ENCODE measurements around the gene TMTC2.

The TMTC2 gene

DNA sequence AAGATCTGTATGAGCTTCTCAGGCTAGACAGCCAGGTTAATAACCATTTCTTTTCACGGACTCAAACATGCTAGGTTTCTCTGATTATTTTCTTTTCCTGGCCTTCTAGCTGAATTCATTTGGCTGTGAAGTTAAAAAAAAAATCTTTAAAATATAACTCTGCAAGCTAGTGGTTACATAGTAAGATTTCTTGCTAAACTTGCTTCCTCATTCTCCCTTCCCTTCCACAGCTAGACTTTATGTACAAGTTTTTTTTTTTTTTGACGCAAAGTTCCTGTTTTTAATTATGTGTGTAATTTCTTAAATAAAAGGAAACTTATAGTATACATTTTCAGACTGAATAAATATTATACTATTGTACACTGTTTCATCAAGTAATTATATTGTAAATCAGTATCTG, 145.4 kb downstream of the TMTC2 start:
- TF ChIP-seq, protein P1, sequence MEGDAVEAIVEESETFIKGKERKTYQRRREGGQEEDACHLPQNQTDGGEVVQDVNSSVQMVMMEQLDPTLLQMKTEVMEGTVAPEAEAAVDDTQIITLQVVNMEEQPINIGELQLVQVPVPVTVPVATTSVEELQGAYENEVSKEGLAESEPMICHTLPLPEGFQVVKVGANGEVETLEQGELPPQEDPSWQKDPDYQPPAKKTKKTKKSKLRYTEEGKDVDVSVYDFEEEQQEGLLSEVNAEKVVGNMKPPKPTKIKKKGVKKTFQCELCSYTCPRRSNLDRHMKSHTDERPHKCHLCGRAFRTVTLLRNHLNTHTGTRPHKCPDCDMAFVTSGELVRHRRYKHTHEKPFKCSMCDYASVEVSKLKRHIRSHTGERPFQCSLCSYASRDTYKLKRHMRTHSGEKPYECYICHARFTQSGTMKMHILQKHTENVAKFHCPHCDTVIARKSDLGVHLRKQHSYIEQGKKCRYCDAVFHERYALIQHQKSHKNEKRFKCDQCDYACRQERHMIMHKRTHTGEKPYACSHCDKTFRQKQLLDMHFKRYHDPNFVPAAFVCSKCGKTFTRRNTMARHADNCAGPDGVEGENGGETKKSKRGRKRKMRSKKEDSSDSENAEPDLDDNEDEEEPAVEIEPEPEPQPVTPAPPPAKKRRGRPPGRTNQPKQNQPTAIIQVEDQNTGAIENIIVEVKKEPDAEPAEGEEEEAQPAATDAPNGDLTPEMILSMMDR (IDR thresholded peaks at IDR 0.05; ENCODE audit: control insufficient read depth, extremely low read depth, insufficient read depth), result no peak
- no peak overlapping the region for H3K4me3 ChIP-seq (ENCODE audit: low read depth, low read length)
- no peak for DNase-seq (ENCODE audit: low read depth)

DNA sequence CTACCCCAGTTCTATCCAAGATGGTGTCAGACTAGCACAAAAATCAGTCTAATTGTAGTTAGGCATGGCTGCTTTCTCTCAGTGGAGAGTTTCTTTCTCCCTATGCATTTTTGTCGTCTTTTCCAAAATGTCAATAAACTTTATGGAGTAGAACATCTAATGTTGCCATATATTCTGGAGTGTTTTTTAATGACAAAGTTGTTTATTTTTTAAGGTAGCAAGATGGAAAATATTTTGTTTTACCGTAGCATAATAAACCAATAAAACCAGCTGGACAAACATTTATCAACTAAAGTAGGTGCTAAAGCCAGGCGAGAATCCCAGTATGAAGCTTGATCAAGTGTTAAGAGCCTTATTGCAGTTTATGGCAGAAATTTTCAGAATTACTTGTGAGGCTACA, 146.3 kb downstream of the TMTC2 start:
- TF ChIP-seq, protein P1 (IDR thresholded peaks at IDR 0.05; ENCODE audit: control insufficient read depth, extremely low read depth, insufficient read depth), result no peak
- DNase-seq (ENCODE audit: low read depth), result no peak
- no peak overlapping the region for H3K4me3 ChIP-seq (ENCODE audit: low read depth, low read length)

DNA sequence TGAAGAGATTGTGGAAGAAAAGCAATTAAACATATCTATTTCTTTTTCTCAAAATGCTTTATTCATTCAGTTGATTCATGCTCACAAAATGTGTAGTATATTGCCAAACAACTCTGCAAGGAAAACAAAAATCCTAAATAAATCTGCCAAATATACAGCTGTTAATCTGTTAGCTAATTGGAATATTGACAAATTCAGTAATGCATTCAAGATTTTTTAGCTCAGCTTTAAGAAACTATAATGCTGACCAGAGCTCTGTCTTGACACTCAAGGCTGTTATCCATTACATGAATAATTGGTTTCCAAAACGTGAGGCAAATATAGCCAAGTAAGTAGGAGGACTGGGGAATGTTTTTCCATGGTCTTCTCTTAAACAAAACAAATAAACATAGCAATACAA, 146.8 kb downstream of the TMTC2 start:
- TF ChIP-seq, protein P1 (IDR thresholded peaks at IDR 0.05; ENCODE audit: control insufficient read depth, extremely low read depth, insufficient read depth), result no peak
- H3K4me3 ChIP-seq (ENCODE audit: low read depth, low read length), result no peak overlapping the region
- DNase-seq (ENCODE audit: low read depth), result no peak

DNA sequence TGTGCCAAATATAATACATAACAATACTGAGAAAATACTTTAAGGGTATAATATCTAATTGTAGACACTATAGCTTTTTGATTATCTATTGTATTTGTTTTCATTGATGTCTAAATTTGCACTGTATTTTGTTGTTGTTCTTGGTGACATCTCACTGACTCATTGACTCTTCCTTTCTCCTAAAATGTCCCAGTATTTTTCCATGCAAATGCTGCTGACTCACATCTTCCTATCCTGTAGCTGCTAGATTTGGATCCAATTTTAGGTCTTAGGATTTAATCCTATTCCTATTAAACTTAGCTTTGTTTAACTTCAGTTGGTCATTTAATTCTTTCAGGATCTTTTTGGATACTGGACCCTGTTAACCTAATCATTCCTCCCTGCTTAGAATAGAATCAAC, 148.5 kb downstream of the TMTC2 start:
- TF ChIP-seq, protein P1 (IDR thresholded peaks at IDR 0.05; ENCODE audit: control insufficient read depth, extremely low read depth, insufficient read depth), result no peak
- no peak for DNase-seq (ENCODE audit: low read depth)
- H3K4me3 ChIP-seq (ENCODE audit: low read depth, low read length), result no peak overlapping the region

DNA sequence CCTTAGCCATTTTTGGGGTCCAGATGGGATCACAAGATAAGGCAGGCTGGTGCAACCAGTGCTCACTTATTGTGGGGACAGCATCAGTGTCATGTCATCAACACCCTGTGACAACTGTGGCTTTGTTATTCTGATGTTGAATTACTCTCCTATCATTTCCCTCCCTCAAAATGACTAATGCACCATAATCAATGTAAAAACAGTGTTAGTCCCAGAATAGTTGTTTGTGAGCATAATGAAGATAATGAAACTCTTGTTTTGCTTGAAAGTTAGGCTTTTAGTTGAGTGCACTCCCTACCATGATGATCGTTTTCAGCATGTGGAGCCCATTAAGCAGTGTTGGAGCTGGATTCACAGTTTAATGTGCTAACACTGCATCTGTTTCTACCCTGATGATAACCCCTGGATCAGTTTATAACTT, 151.4 kb downstream of the TMTC2 start:
- DNase-seq (ENCODE audit: low read depth), result no peak
- H3K4me3 ChIP-seq (ENCODE audit: low read depth, low read length), result no peak overlapping the region
- TF ChIP-seq, protein P1 (IDR thresholded peaks at IDR 0.05; ENCODE audit: control insufficient read depth, extremely low read depth, insufficient read depth), result no peak

DNA sequence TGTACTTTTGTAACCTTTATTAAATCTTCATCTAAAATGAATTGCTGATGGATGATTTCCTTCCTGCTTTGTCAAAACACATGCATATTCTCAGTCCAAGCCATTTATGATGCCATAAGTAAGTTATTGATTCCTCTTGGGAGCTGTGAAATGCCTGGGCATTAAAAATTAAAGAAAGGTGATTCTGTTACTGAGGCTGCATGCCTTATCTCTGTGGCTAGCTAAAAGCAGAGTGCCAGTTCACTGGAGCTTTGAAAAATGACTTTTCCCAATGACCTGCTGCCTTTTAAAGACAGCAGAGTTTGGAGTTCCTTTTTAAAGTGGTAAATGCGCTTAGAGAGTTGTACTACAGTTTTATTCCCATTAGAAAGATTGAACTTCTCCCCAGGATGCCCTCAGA, 152.1 kb downstream of the TMTC2 start:
- H3K4me3 ChIP-seq (ENCODE audit: low read depth, low read length), result no peak overlapping the region
- TF ChIP-seq, protein P1 (IDR thresholded peaks at IDR 0.05; ENCODE audit: control insufficient read depth, extremely low read depth, insufficient read depth), result no peak
- DNase-seq (ENCODE audit: low read depth), result no peak

DNA sequence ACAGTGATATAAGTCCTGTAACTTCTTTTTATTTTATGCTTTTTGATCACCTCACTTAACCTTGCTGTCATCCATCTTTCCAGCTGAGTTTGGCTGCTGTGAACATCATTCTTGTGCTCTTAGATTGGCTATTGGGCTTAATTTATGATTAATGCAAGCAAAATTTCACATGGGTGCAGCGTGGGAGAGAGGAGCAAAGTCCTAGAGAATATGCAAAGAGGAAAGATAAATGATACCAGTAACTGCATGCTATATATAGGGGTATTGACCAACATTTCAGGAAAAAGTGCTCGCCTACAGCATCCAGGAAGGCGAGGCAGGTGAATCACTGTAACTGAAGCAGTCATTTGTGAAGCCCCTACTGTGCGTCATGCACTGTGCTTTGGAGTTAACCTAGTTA, 153.1 kb downstream of the TMTC2 start:
- H3K4me3 ChIP-seq (ENCODE audit: low read depth, low read length), result no peak overlapping the region
- DNase-seq (ENCODE audit: low read depth), result no peak
- TF ChIP-seq, protein P1 (IDR thresholded peaks at IDR 0.05; ENCODE audit: control insufficient read depth, extremely low read depth, insufficient read depth), result no peak
